ENCODE results near the gene PXMP2.

Gene PXMP2

DNA sequence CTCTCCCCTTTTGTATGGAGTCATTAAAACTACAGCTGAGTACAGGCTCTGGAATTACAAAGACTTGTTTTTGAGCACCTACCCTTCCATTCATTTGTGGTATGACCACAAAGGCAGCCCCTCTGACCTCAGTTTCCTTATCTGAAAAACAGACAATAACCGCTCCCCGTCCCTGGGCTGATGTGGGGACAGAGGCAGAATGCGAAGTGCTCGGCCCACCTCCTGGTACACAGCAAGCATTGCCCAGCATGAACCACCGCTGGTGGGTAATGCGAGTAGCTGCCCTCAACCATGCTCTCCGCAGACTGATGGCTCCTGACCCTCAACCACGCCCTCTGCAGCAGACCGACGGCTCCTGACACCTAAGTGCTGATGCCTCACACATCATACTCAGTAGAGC is 46.5 kb upstream of the PXMP2 start:
- Histone ChIP-seq H3K36me3 (replicated peaks; ENCODE audit: low read depth, low read length) (peaks cover 67% of the 10 kb centered on the region), H3K27ac (ENCODE audit: low read length) (no peak overlapping the region), H3K4me2 (ENCODE audit: low read length) (no peak overlapping the region), H3K4me1 (ENCODE audit: low read length) (peaks cover 1% of the 10 kb centered on the region), H3K79me2 (ENCODE audit: low read length) (no peaks in the 10 kb centered on the region), H3K9me3 (ENCODE audit: insufficient read depth, low read length) (no peaks in the 10 kb centered on the region), H3K9ac (ENCODE audit: low read length) (no peak overlapping the region), H3K4me3 (ENCODE audit: low read length) (no peak overlapping the region), H2AFZ (ENCODE audit: low read depth, low read length) (no peak overlapping the region), H3K27me3 (ENCODE audit: low read depth, low read length) (no peaks in the 10 kb centered on the region), H4K20me1 (ENCODE audit: insufficient read depth, low read length) (peaks cover 6% of the 10 kb centered on the region; the same call in 1 of the 2 replicates)
- TF ChIP-seq EZH2phosphoT487 (IDR thresholded peaks at IDR 0.05; ENCODE audit: low read depth): no peak
- TF ChIP-seq, protein P1, sequence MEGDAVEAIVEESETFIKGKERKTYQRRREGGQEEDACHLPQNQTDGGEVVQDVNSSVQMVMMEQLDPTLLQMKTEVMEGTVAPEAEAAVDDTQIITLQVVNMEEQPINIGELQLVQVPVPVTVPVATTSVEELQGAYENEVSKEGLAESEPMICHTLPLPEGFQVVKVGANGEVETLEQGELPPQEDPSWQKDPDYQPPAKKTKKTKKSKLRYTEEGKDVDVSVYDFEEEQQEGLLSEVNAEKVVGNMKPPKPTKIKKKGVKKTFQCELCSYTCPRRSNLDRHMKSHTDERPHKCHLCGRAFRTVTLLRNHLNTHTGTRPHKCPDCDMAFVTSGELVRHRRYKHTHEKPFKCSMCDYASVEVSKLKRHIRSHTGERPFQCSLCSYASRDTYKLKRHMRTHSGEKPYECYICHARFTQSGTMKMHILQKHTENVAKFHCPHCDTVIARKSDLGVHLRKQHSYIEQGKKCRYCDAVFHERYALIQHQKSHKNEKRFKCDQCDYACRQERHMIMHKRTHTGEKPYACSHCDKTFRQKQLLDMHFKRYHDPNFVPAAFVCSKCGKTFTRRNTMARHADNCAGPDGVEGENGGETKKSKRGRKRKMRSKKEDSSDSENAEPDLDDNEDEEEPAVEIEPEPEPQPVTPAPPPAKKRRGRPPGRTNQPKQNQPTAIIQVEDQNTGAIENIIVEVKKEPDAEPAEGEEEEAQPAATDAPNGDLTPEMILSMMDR (IDR thresholded peaks at IDR 0.05; ENCODE audit: low read depth, low read length): no peak

DNA sequence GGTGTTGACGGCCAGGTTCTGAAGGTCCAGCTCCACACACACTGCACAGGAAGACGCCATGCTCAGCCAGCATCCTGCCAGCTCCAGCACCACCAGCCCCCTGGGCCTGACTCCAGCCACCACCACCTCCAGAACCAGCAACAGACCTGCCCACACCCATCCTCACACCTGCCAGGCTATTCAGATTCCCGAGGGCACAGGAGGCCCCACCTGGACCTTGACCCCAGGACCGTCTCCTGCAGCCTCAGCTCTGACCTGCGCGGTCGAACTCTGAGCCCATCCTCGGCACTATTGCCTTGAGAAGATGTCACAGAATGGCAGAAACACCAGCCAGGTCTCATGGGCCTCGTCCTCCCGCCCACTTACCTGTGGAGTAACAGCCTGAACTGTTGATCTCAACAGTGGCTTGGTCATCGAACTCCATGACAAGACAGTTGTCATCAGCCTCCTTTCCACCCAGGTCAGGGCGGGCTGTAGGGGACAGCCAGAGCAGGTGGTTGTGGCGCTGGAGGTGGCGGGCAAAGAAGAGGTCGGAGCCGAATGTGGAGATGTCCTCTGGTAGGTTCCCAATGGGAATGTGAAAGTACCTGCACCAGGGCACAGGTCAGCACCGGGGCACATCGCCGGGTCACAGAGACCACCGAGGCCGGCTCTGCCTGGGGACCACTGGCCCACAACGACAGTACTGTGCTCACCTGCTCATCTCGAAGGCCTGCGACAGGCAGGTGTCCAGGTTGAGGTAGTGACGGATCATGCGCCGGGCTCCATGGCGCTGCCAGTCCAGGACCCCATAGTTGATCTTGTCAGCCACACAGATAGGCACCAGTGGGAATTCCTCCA is 45.4 kb upstream of the PXMP2 start:
- no peak overlapping the region for H3K4me3 ChIP-seq (ENCODE audit: low read length)
- peaks cover 67% of the 10 kb centered on the region for H3K36me3 ChIP-seq (replicated peaks; ENCODE audit: low read depth, low read length)
- H3K4me2 ChIP-seq (ENCODE audit: low read length): no peak overlapping the region
- TF ChIP-seq, protein P1 (IDR thresholded peaks at IDR 0.05; ENCODE audit: low read depth, low read length): no peak
- no peak for TF ChIP-seq EZH2phosphoT487 (IDR thresholded peaks at IDR 0.05; ENCODE audit: low read depth)
- H3K27me3 ChIP-seq (ENCODE audit: low read depth, low read length): no peaks in the 10 kb centered on the region
- no peaks in the 10 kb centered on the region for H3K9me3 ChIP-seq (ENCODE audit: insufficient read depth, low read length)
- H3K79me2 ChIP-seq (ENCODE audit: low read length): no peaks in the 10 kb centered on the region
- no peaks in the 10 kb centered on the region for H3K4me1 ChIP-seq (ENCODE audit: low read length)
- no peak overlapping the region for H3K27ac ChIP-seq (ENCODE audit: low read length)
- H2AFZ ChIP-seq (ENCODE audit: low read depth, low read length): no peak overlapping the region
- peaks cover 6% of the 10 kb centered on the region; the same call in 1 of the 2 replicates for H4K20me1 ChIP-seq (ENCODE audit: insufficient read depth, low read length)
- no peak overlapping the region for H3K9ac ChIP-seq (ENCODE audit: low read length)

DNA sequence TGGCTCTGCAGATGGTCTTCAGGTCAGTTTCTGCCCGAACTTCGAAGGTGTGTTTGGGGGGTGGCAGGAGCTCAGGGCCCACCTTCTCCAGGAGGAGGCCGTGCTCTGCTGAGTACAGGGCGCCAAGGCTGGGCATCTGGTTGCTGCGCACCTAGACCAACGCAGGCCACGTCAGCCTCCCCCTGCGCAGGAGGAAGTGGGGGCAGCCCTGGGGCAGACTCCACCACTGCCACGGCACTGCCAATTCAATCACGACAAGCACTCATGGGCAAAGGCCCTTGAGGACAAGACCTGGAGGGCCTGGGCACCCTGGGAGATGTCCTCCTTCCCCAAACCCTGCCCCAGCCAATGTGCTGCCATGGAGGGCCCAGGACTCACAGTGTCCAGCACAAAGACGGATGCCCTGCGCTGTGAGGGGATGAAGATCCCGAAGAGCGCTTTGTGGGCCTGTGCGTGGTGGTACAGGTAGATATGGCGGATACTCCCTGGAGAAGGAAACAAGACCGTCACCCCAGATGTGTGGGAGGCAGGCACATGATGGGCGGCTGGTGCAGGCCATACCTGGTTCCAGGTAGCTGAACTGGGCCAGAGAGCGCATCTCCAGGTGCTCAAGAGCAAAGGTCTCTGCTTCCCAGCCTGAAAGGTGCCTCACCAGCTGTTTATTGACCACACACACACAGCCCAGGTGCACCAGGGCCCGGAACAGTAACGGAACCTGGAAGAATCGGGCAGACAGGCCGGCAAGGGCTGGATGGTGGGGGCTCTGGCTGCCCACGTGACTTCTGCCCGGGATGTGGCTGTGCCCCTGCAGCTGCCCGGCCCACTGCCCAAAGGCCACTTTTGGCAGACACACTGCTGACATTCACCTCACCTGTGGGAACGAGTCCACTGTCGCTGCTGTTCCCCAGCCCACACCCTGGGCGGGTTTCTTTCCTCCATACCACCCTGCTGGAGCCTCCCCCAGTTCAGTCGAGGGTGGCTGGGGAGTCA is 44.2 kb upstream of the PXMP2 start:
- no peak overlapping the region for H2AFZ ChIP-seq (ENCODE audit: low read depth, low read length)
- H3K9me3 ChIP-seq (ENCODE audit: insufficient read depth, low read length): no peaks in the 10 kb centered on the region
- no peaks in the 10 kb centered on the region for H3K27me3 ChIP-seq (ENCODE audit: low read depth, low read length)
- no peak overlapping the region for H3K27ac ChIP-seq (ENCODE audit: low read length)
- no peak overlapping the region for H3K9ac ChIP-seq (ENCODE audit: low read length)
- H3K4me3 ChIP-seq (ENCODE audit: low read length): no peak overlapping the region
- TF ChIP-seq, protein P1 (IDR thresholded peaks at IDR 0.05; ENCODE audit: low read depth, low read length): no peak
- no peak for TF ChIP-seq EZH2phosphoT487 (IDR thresholded peaks at IDR 0.05; ENCODE audit: low read depth)
- H3K36me3 ChIP-seq (replicated peaks; ENCODE audit: low read depth, low read length): peaks cover 67% of the 10 kb centered on the region
- no peak overlapping the region for H3K4me2 ChIP-seq (ENCODE audit: low read length)
- peaks cover 5% of the 10 kb centered on the region; the same call in 1 of the 2 replicates for H4K20me1 ChIP-seq (ENCODE audit: insufficient read depth, low read length)
- H3K79me2 ChIP-seq (ENCODE audit: low read length): no peaks in the 10 kb centered on the region
- H3K4me1 ChIP-seq (ENCODE audit: low read length): no peaks in the 10 kb centered on the region

DNA sequence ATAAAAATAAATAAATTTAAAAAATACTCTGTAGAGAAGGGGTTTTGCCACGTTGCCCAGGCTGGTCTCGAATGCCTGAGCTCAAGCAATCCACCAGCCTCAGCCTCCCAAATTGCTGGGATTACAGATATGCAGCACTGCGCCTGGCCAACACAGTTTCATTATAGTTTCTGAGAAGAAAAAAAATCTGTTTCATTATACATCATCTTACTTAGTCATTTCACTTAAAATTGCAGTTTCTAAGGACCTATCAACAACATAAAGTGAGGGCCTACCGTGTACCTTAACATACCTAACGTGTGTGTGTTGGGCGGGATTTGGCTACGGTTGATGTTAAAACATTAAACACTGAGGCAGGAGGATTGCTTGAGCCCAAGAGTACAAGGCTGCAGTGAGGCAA is 40.5 kb upstream of the PXMP2 start:
- Histone ChIP-seq H3K27me3 (ENCODE audit: low read depth, low read length) (no peaks in the 10 kb centered on the region), H3K36me3 (replicated peaks; ENCODE audit: low read depth, low read length) (peaks cover 56% of the 10 kb centered on the region), H3K4me3 (ENCODE audit: low read length) (no peak overlapping the region), H3K4me1 (ENCODE audit: low read length) (no peaks in the 10 kb centered on the region), H3K9ac (ENCODE audit: low read length) (no peak overlapping the region), H3K9me3 (ENCODE audit: insufficient read depth, low read length) (no peaks in the 10 kb centered on the region), H3K27ac (ENCODE audit: low read length) (no peak overlapping the region), H3K79me2 (ENCODE audit: low read length) (no peaks in the 10 kb centered on the region), H4K20me1 (ENCODE audit: insufficient read depth, low read length) (no peaks in the 10 kb centered on the region), H2AFZ (ENCODE audit: low read depth, low read length) (no peak overlapping the region), H3K4me2 (ENCODE audit: low read length) (no peak overlapping the region)
- no peak for TF ChIP-seq EZH2phosphoT487 (IDR thresholded peaks at IDR 0.05; ENCODE audit: low read depth)
- TF ChIP-seq, protein P1 (IDR thresholded peaks at IDR 0.05; ENCODE audit: low read depth, low read length): no peak
